Activated CD4-positive, alpha-beta T cell treated with anti-CD3 and anti-CD28 coated beads for 48 hours (primary cell): Measurements from ENCODE around the gene ATG7.
"Not testable (repeated sequence)": the region's sequence is repeated elsewhere in the genome, so short reads cannot be mapped to it uniquely, and the experiment has no call there.

Source experiments
- DNase-seq: peaks from one replicate; pipeline ENCODE4 v3.0.0-alpha.2; 2020

ATG7 gene

DNA sequence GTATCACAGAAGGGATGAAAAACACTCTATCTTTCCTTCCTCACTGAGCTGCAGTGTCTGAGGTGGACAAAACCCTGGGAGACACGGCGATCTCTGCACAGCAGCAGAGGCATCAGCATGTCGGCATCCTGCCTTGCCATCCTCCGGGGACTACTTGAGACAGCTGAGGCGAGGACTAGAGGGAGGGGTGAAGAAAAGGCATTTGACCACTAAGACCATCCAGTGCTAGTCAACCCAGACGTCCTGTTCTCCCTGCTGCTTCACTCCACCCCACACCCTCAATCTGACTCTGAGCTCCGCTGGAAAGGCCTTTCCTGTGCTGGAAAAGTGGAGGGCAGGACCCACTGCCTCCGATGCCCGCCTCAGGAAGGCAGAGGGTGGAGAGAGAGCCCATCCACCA is 304.3 kb downstream of the ATG7 start:
- no peak for DNase-seq

DNA sequence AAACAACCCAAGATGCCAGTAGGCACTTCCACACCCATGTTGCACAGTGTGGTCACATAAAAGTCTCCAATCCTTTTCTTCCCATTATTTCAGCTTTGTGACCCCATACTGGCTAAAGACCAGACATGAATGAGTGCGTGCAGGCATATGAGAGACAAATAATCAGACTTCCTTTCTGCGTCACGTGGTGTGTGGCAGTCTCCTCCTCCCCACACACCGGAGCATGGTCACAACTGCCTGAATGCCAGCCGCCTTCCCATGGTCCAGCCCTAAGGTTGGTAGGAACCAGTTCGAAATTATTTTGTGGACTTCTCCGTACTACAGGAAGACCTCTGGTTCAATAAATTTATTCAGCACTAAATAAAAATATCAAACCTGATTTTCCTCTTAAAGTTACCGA is 306.0 kb downstream of the ATG7 start:
- no peak for DNase-seq

DNA sequence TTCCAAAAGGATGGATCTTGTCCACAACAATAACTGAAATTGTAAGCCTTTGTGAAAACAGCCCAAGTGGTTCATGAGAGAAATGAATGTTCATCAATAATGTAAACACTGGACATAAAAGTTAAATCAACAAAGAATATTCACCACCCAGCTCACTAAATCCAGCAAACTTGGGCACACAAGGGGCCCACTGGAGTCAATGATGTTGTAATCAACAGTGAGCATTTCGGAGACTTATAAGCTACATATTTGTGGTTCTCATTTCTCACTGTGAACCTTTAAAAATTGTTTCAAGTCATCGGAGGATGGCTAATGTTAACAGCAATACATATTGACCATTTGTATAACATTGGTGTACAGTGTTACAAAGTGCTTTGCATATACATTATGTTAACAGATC is 308.4 kb downstream of the ATG7 start:
- no peak for DNase-seq

- DNase-seq, result no peak
Measured at GRCh38 chr3:11581237-11582190, 309.3 kb downstream of the ATG7 start.

DNA sequence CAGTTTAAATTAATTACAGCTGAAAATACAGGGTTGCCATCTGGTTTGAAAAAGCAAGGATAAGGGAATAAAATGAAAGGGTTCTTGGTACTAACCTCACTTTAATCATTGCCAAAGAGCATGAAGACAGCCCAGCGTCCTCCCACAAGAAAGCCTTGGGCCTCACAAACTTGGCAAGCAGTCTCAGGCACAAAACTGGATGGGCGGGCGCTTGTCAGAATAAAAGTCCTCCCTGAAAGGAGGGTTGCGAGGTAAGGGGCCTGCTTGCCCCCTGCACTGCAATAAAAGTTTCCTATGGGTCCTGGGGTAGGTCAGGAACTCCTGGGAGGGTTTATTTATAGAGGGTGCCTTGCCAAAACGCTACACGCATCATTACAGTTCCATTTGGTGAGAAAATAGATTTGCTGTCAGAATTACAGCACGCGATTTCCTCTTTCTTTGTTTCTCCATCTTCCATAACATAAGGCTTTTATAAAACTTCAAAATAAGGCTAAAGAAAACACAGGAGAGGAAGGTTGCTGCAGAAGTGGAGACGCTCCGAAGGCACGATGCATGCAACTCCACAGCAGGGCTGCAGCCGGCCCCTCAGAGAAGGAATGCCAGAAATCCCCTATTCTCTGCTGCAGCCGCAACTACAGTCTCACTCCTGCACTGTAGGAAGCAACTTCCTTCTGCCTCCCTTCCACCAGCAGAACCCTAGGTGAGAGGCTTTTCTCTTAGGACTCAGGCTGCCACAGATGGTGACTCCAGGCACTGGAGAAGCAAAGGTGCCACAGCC is 310.2 kb downstream of the ATG7 start:
- DNase-seq, result peak; percentile 24

- DNase-seq, result no peak
Measured at GRCh38 chr3:11583235-11583634, 311.0 kb downstream of the ATG7 start.

- DNase-seq, result no peak
Measured at GRCh38 chr3:11583638-11584046, 311.4 kb downstream of the ATG7 start.

- no peak for DNase-seq
Measured at GRCh38 chr3:11584570-11584969, 312.4 kb downstream of the ATG7 start.

DNA sequence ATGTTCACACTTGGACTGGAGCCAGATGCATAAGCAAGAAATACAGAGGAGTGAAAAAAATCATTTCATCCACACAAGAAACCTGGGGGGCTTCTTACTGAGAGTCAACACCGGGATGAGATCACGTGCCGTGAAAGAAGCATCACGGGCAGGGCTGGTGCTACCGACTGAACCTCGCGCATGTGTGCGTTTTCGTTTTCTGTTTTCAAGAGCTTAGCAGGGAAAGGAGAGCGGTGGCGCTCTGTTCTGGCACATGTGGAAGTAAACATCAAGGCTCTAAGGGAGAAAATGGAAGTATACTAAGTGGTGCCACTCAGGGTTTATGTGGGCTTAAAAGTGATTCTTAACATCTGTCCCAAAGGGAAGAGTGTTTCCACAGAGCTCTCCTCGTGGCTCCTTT is 315.6 kb downstream of the ATG7 start:
- DNase-seq, result no peak

GRCh38 chr3:11588338-11588737 is 316.1 kb downstream of the ATG7 start:
- no peak for DNase-seq

GRCh38 chr3:11588755-11589154 is 316.6 kb downstream of the ATG7 start:
- no peak for DNase-seq

DNA sequence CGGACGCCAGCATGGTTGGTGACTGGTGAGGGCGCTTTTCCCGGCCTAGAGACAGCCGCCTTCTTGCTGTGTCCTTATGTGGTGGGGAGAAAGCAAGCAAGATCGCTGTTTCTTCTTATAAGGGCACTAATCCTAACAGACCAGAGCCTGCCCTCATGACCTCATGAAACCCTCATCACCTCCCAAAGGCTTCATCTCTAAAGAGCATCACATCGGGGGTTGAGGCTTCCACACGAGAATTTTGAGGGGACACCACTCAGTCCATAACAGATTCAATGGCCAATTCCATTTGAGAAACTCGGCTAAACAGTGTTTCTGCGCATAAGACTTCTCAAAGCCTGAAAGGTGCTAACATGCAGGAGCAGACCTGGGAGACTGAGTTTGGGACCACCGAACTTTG is 317.5 kb downstream of the ATG7 start:
- DNase-seq, result no peak

DNA sequence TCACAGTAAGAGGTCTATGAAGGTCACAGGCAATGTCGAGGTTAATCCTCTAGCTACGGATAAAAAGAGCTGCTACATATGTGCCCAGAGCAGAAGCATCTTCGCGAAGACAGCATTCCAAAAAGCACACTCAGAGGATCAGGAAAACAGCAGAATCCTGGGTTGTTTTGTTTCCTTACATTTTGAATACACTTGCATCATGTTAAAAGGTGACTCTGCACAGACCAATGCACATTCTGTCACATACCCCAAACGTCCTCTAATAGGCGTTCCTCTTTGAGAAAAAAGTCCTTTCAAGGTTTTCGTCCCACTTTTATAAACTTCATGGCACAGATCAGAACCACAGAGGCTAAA is 318.8 kb downstream of the ATG7 start:
- no peak for DNase-seq

DNA sequence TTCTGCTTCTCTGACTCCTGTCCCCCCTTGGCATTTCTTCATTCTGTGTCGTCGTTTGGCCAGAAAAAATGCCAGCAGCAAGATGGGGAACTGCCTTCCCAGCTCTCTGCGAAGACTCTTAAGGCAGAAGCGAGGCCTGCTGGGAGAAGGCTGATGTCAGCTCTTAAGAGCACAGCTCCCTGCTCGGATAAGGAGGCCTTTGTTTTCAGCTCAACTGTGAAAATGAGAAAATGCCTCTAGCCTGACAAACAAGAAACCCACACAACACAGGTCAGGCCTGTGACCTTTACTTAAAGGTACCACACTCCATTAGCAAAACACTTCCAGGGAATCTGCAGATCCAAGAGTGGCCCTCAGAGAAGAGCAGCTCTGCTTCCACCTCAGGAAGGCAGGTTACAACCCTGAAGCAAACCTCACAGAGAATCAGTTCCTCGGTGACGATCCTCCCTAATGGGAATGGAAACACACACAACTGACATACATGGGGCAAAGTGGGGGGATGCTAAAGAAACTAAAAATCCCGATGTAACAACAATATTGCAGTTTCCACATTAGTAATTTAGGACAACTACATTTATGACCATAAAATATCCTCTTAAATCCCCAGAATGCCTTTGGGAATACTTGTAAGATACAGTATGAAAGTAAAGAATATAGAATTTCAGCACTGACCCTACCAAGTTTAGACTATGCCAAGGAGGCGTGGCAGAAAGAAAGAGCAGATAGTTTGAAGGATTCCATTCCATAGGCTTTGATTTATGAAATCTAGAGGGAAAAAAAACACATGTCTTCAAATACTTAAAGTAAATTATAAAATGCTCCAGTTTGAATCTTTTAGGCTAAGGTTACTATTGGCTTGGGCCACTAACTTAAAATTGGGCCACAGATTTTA is 319.4 kb downstream of the ATG7 start:
- no peak for DNase-seq

GRCh38 chr3:11592445-11593298 is 320.5 kb downstream of the ATG7 start:
- no peak for DNase-seq

DNA sequence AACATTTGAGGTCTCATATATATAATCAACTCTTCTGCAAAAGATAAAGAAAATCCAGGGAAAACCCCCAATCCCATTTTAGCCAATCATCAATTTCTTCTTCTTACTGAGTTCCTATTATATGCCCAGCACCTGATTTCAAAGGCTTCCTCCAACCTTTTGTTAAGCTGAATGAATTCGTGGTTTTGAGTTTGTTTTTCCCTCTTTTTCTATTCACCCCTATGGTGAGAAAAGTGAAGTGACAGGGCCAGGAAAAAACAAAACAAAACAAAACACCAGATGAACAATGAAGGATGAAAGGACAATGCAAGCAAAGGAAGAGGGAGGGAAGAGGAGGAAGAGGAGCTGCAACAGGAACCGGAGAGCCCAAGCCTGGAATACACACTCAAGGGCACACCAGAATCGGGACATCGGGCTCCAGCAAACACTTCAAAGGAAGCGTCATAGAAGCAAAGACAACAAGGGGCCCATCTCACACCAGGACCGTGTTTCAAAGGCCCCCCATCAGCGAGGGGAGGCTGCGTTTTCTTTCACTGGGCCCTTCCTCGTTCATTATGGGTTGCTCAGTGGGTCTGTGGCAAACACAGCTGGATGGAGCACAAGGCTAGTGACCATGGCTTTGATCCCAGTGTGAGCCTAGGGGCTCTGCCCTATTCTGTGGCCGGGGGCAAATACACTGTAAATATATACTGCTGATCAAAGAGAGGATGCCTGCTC is 321.3 kb downstream of the ATG7 start:
- no peak for DNase-seq

- DNase-seq, result not testable (repeated sequence)
Measured at GRCh38 chr3:11595024-11595423, 322.8 kb downstream of the ATG7 start.

DNA sequence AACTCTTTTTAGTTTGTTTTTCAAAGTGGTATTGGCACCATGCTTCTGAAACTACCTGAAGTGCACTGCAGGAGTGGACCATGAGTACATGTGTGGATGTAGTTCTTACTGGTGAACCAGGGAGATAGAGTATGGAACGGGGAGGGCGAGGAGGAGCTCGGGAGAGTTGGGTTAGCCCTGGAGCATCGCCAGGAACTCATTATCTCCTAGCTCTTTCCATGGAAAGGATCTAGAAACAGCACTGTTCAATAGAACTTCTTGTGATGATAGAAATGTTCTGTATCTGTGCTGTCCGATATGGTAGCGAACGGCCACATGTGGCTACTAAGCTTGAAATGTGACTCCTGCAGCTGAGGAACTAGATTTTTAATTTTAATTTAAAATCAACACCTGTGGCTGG is 324.2 kb downstream of the ATG7 start:
- DNase-seq, result no peak

DNA sequence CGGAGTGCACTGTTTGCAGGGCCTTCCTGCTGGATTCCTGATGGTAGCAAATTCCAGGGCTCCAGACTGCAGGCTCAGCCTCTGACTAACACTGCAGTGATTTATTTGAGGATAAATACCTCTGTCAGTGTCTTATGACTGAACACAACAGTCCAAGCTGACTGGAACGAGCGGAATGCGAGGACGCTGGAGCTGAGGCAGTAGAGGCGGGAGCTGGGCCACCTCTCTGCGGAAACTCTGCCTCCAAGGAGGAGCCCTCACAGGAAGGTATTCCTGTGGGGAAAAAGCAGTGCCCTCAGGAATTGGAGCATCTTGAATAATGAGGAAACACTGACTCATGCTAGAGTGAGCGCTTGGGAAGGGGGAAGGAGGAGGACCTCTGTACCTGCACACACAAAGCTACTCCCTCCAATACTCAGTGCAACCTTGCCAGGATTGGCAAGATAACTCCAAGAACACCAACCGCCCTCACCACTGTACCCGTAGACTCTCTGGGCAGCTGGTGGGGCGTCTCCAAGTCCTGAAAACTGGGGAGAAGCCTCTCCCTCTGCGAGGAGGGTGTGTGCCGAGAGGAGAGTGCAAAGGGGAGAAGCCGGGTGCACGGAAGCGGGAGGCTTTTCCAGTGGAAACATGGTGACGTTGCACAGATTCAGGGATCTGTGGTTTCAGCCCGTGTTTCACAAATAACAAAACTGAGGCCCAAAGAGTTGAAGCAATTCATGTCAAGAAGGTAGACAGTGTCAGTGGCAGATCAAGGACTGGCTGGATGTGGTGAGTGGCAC is 328.5 kb downstream of the ATG7 start:
- DNase-seq, result no peak

GRCh38 chr3:11601446-11602238 is 329.4 kb downstream of the ATG7 start:
- DNase-seq, result peak; percentile 42
